NCI-H2171 (cell line): ENCODE data around the gene GALNT1.

Experiments
- DNase-seq: peaks from one replicate; lab custom pipeline; 2025; lab: John Stamatoyannopoulos, UW

GALNT1 gene

GRCh38 chr18:35582899-35583558 is 1.5 kb downstream of the GALNT1 start:
- DNase-seq: peak; percentile 68

DNA sequence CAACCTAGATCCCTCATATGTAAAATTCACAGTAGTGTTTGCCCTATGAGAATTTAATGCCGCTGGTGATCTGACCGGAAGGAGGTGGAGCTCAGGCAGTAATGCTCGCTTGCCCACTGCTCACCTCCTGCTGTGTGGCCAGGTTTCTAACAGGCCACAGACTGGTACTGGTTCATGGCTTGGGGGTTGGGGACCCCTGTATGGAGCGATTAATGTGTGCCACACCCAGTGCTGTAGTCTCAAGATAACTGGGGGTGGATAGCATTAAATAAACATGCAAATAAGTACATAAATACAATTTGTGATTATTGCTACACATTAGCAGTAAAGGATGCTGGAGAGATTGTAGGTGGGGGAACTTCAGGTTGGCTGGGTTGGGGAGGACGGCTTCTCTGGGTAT is 3.2 kb downstream of the GALNT1 start:
- no peak for DNase-seq

- DNase-seq: no peak
These were observed 4.1 kb downstream of the GALNT1 start for GRCh38 chr18:35585608-35586007.

GRCh38 chr18:35588122-35588521 is 6.6 kb downstream of the GALNT1 start:
- DNase-seq: no peak

DNA sequence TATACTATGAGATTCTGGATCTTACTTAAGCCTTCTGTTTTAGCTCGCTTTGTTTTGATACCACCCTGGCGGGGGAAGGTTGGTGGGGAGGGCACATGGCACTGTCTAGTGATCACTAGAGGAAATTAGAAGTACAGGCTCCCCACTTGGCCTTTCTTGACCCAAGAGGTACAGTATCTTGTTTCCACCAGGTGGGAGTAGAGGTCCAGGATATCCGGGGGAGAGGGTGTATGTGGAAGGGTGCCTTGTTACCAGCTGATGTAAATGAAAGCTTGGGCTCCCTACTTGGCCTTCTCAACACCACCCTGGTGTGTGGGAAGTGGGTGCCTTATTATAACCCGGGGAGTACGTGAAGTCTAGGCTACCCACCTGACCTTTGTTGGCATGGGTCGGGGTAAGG is 7.5 kb downstream of the GALNT1 start:
- DNase-seq: no peak

DNA sequence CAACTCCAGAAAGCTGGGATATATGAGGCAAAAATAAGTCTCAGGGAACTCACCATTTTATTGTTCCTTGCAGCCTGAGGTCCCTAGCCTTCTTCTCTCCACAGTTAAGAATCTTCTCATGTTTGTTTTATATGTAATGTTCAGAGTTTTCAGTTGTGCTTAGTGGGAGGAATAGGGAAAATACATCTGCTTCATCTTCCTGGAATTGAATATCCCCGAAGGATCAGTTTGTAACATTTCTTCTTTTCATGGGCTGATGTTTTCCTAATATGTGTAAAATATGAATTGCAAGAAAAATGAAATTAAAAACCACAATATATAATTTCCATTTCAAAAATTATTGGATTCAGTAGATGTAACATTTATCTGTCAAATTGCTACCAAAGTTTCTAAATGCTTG is 8.0 kb downstream of the GALNT1 start:
- no peak for DNase-seq

DNA sequence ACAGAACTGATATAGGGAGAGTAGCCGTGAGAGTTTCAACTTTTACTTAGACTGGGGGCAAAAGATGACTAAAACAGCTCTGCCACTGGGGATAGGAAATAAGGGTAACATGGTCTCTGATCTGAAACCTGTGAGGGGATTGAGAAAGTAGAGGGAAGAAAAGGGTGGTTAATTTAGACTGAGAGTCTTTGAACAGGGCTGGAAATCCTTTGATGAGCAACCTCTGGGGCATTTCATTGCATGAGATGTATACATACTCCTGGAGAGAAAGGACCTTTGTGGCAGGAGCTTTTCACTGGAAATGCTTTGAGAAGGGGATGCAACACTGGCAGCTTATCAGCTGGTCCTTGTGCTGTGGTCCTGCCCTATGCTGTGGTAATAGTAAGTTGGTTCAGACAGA is 9.4 kb downstream of the GALNT1 start:
- no peak for DNase-seq

DNA sequence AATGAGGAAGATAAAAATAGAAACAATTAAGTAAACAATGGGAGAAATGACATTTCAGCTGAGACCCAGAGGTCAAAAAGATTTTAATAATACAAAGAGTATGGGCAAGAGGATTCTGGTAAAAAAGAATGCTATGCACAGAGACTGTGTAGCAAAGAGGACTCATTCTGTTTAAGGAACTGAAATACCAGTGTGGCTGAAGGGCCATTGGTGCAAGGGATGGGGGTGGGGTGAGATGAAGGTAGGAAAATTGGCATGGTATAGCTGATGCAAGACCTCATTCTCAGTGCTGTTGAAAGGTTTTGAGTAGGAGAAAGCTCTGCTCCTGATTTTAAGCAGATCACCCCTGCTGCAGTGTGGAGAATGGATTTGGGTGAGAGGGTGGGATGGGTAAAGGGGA is 10.8 kb downstream of the GALNT1 start:
- DNase-seq: no peak

GRCh38 chr18:35593859-35594258 is 12.3 kb downstream of the GALNT1 start:
- no peak for DNase-seq

DNA sequence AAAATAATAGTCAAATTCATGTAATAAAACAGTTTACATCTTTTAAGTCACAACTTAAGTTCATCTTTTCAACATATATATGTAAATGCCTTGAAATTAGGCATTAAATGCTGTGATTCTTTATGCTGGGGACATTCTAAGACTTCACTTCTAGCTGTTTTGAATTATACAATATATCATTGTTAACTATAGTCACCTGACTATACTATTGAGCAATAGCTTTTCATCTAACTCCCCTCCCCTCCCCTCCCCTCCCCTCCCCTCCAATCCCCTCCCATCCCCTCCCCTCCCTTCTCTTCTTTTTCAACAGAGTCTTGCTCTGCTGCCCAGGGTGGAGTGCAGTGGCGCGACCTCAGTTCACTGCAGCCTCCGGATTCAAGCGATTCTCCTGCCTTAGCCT is 16.2 kb downstream of the GALNT1 start:
- no peak for DNase-seq

DNA sequence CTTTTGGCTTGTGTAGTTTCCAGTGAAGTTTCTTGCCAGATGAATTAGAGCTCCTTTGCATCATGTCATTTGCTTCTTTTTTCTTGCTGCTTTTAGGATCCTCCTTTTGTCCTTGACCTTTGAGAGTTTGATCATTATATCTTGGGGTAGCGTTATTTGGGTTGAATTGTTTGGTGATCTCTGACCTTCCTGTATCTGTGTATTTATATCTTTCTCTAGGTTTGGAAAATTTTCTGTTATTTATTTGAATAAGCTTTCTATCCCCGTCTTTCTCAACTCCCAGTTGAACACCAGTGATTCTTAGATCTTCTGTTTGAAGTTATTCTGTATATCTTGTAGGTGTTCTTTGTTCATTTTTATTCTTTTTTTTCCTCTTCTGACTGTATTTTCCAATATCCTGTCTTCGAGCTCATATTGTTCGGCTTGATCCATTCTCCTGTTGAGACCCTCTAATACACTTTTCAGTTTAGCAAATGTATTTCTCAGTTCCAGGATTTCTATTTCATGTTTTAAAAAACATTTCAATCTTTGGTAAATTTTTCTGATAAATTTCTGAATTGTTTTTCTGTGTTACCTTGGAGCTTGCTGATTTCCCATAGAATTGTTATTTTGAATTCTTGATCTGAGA is 20.8 kb downstream of the GALNT1 start:
- no peak for DNase-seq

DNA sequence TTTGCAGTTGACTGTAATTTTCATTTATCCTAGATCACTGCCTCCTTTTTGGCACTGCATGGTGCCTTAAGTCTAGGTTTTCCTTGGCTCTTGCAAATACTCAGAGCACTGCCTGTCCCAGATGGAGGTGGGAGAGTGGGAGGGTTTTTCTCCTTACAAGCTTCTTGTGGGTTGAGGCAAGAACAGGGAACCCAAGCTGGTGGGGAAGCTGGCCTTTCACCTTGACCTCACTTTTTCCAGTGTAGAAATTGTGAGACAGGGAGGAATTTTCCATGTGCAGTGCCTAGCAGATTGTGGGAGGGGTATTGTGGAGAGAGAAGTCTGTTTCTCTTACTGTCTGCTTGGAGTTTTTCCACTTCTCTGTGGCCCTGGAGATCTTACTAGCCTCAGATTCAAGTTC is 21.5 kb downstream of the GALNT1 start:
- DNase-seq: no peak

DNA sequence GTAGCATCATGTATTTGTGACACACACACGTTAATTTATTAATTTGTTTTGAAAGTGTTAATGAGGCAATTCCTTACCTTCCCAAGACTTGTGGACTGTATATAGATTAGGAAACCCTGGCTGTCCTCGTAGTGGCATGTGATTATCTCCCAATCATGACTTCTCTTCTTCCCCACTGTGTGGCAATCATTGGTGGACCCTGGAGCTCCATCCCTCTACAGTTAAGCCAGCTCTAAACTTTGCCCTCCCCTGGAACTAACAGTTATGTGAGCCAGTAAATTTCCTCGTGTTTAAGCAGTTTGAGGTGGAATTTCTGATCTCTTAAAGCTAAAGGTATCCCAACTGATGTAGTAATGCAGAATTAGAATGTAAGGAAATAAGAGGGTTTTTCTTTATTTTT is 22.0 kb downstream of the GALNT1 start:
- DNase-seq: no peak

GRCh38 chr18:35604369-35604768 is 22.8 kb downstream of the GALNT1 start:
- no peak for DNase-seq

DNA sequence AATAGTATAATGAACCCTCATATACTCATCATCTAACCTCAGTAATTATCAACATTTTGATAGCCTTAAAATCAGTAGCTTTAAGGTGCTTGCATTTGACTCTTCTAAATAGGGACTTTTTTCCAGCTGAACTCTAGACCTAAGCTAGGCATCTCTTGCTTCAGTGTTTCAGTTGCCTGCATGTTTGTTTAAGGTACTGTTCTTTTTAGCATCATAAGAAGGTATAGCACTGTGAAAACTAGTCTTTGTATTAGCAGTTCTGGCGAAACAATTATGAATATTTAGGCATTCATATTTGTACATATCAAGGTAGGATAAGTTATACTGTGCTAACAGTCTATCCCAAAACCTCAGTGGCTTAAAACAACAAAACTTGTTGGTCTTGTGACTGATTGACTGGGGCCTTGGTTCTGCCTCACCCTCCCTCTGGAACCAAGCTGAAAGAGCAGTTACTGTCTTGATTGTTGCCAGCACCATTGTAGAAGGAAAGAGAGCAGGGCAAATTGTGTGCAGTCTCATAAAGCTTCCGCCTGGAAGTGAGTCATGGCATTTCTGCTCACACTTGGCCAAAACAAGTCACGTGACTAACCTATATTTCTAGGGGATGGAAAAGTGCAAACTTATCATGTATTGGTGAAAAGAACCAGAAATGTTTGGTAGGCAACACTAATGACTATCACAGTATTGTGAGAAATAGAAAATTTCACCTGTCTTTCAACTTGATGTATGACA is 24.3 kb downstream of the GALNT1 start:
- no peak for DNase-seq

DNA sequence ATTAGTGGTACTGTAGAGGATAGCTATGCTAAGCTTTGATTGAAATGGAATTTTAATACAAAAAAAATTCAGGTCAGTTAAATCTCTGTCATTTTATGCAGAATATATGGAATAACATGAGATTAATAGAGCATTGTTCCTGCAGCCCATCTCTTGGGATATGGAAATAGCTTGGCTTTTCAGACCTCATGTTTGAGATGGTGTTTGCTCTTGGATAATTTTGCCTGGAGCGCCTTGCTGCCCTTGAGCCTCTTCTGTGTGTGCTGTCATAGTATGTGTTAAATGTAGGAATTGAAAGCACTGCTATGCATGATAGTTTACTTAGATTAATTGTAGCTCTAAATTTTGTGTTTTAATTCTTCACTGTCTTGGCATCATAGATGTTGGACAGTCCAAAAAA is 27.7 kb downstream of the GALNT1 start:
- DNase-seq: no peak

GRCh38 chr18:35610089-35610488 is 28.5 kb downstream of the GALNT1 start:
- no peak for DNase-seq

- DNase-seq: no peak
These were observed 29.2 kb downstream of the GALNT1 start for GRCh38 chr18:35610724-35611123.

DNA sequence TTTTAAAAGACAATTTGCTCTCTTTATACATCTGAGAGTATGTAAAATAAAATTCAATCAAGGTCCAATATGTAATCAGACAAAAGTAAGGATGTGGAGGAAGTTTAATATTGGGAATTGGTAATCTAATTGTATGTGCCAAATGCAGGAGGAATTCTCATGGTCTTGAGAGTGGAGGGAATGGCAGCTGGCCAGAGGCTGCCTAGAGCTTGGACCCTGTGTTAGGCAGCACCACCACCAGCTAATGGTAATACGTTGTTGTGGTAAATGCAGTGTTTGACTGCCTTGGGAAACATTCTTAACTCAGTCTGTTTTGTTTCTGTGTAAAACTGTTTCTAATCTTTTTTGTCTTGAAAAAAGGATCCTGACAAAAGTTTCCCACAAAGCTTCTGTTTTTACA is 30.0 kb downstream of the GALNT1 start:
- DNase-seq: no peak

- DNase-seq: no peak
These were observed 34.5 kb downstream of the GALNT1 start for GRCh38 chr18:35616074-35616473.

DNA sequence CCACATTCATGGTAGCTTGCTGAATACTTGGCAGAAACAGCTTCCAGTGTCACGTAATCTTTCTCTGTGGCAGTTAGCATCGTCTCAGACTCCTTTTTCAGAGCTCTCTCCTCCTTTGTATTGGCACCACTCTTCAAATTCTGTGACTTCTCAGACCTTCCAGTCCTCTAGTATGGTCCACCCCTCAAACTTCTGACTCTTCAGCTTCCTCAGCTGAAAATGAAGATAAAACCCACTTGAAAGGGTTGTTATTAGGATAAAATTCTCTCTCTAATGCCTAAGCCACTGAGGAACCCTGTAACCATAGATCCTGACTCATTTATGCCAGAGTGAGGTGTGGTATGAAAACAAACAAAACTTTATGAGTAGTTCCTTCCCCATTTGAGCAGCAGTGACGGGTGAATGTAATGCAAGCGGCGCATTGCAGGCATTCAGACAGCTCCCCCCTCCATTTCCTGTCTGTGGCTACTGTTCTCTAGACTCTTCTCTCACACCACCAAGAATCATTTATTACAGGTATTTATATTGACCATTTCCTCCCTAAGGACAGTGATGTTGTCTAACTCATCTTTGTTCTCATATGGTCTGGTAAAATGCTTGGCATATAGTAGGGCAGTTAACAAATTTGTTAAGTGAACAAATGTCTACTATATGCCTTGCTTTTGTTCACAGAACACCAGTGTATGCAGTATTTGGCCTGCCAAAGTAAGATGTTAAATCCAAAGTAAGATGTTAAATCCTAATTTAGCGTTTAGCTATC is 35.3 kb downstream of the GALNT1 start:
- no peak for DNase-seq

GRCh38 chr18:35617865-35618264 is 36.3 kb downstream of the GALNT1 start:
- no peak for DNase-seq

DNA sequence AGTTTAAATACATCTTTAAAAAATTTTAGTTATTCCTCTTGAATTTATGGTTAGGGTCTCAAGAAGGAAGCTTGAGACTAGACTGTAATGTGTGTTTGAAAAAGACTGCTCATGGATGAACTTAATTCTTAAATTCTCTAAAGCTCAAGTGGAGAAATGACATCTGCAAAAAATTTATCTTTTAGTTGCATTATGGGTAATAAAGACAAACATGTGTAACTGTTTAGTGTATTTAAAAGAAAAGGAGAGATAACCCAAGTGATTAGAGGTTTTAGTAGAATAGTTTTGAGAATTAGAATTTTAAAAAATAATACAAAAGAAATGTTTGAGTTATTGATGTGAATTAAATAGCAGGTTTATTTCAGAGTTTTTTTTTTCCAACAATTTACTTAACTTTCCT is 36.7 kb downstream of the GALNT1 start:
- no peak for DNase-seq
